Dedifferentiated amniotic fluid mesenchymal stem cell (primary cell): Measurements from ENCODE around the gene TECPR2.
"Not testable (repeated sequence)": the region's sequence is repeated elsewhere in the genome, so short reads cannot be mapped to it uniquely, and the experiment has no call there.

Experiments
- DNase-seq: peaks from one replicate; pipeline ENCODE4 v3.0.0-alpha.2; 2016; ENCODE audit errors: extremely low spot score

Gene TECPR2

GRCh38 chr14:102508774-102509745, 146.3 kb downstream of the TECPR2 start:
- no peak for DNase-seq

DNA sequence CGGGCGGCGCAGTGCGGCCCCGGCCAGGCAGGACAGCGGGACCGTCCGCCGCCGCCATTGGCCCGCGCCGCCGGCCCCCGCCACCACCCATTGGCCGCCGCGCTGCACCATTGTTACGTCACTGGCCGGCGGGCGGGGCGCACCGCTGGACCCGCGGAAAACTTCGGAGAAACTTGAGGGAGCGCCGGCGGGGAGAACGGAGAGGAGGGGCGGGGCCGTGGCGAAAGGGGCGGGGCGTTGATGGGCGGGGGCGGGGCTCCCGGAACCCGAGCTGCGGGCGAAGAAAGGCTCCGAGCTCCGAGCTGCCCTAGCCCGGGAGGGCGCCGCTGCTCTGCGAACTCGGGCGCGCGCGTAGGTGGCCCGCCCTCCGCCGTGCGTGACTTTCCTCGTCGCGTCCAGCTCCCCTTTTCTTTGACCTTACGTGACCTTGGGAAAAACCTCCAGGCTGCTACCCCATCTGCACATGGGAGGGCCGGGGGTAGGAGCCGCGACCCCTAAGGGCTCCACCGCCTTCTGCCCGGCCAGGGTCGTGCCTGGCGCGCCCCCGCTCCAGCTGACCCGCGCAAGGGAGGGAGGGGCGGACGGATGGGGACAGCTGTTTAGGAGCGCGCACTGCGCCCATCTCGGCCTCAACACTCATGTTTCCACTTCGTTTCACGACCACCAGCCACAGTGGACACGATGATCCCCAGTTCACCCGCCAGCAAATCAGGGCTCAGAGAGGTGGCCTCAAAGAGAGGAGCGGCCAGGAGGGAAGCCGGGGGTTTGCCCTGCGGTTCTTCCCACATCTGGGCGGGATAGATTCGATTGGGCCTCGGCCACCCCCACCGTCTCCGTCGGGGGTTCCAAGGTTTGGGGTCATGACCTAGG, 147.2 kb downstream of the TECPR2 start, which contains the start of gene ANKRD9:
ANKRD9 (minus strand) TSS at position 31 of the 870 bp plus-strand sequence. CDS start 1,887 bp downstream, outside the sequence.
- peak; percentile 88 for DNase-seq

GRCh38 chr14:102510616-102511520, 148.1 kb downstream of the TECPR2 start:
- no peak for DNase-seq

DNA sequence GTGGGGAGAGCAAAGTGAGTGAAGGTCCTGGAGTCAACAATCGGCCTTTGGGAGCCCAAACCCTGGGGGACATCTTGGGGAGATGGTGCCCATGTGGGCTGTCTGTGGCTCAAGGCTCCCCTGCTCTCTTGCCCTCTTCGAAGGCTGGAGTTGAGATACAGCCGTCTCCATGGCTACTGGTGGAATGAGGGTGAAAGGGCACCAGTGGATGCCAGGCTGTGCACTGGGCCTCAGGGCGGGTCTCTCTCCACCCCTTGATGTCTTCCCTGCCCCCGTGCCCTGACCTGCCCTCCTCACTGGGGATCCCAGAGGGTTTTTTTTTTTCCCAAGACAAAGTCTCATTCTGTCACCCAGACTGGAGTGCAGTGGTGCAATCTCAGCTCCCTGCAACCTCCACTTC, 148.8 kb downstream of the TECPR2 start:
- DNase-seq: no peak

DNA sequence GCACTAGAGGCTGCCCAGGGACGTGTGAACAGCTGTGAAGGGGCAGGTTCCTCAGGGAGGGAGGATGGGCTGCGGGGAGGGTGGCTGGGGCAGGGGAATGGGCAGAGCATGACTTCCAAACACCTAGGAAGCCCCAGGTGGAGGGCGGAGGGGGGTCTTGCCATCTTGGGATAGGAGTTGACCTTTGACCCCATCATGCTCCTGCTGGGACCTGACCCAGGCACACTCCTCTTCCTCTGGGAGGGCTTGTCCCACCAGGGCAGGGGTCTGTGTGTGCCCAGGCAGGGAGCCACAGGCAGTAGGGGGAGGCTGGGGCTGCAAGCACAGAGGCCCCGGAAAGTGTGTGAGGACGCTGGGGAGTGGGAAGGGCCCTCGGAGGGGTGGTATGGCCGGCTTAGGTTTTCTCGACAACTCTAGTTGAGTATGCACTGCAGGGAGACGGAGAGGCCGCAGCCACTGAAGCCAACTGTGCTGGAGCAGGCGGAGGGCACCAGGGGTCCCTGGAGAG, 150.1 kb downstream of the TECPR2 start:
- DNase-seq: no peak

DNA sequence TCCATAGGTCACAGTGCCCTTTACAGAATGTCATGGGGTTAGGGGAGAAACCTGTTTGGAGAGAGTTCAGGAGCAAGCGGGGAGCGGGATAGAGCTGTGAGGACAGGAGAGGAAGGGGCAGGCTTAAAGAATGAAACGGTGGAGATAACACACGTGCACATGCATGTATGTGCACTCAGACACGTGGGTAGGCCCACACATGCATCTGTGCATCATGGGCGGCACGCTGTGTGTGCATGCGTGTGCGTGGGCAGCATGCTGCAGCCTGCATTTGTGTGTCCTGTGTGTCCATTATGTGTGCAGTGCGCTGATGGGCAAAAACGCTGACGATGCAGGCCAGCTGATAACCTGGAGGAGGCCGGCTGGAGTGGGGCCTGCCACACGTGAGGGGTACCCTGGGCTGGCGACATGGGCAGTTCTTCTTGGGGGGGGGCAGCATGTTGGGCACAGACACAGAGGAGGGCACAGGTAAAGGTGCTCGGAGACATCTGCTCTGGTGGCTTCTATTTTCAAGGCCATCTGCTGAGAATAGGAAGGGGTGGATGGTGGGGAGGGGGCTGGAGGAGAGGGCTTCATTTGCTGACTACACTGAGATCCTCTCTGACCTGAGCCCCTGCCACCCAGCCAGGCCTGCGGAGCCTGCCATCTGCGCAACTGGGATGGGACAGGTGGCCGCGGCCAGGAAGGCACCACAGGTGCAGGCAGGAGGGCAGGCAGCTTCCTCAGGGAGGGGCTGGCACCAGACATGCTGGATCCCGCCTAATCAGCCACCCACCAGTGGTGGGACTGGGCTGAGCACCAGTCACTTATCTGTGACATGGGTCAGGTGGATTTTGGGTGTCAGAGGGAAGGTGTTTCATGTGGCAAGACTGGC, 151.4 kb downstream of the TECPR2 start:
- DNase-seq: no peak

- DNase-seq: no peak
These were observed 152.4 kb downstream of the TECPR2 start for GRCh38 chr14:102514987-102515733.

DNA sequence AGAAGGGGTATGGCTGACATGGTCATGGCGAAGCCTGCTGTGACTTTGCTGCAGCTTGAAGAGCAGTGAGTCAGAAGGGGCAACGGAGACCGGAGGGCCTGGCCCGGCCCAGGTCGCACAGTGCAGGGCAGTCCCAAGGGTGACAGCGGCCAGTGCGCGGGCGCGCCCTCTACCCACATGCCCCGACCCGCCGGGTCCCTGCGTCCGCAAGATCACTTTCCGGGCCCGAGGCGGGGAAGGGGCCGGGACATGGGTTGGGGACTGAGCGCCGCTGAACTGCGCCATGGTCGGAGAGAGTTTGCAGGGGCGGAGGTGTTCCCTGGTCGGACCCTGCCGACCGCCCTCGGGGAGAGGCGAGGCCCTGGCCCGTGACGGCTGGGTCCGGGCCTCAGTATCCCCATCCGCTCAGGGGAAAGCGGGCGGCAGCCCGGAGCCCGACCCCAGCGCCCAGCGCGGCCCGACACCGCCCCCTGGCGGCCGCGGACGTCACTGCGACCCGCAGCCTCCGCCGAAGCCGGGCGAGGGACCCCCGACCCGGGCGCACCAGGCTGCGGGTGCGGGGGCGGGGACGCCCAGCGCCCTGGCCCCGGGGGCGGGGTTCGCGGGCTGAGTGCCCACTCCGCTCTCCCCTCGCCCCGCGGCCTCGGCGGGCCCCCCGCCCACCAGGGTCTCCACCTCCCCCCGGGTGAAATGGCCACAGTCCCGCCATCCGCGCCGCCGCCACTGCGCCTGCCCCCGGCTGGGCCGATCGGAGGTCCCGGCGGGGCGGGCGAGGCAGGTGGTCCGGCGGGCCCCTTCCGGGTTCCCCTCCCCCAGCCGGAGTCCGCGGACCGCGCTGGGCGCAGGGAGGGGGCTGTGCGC, 154.0 kb downstream of the TECPR2 start:
- no peak for DNase-seq

GRCh38 chr14:102517392-102518062, 154.8 kb downstream of the TECPR2 start:
- no peak for DNase-seq

DNA sequence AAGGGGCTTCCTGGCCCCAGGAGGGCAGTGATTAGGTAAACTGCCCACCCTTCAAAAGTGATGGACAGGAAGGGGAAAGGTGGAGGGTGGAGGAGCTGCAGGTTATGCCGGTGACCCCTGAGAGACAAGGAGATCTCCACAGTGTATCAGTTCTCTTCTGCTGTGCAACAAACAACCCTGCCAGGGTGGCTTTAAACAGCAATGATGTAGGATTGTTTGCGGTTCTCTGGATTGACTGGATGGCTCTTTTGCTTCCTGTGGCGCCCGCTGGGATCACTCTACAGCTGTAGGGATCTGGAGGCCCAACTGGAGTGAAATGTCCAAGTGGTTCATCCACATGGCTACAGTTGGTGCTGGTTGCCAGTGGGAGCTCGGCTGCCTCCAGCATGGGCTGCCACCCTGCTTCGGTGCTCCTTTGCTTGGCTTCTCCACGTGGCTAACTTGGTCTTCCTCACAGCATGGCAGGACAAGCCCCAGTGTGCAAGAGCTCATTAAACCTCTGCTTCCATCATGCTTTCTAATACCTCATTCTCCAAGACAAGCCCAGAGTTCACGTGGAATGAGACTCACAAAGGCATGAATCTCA, 155.4 kb downstream of the TECPR2 start:
- DNase-seq: no peak

DNA sequence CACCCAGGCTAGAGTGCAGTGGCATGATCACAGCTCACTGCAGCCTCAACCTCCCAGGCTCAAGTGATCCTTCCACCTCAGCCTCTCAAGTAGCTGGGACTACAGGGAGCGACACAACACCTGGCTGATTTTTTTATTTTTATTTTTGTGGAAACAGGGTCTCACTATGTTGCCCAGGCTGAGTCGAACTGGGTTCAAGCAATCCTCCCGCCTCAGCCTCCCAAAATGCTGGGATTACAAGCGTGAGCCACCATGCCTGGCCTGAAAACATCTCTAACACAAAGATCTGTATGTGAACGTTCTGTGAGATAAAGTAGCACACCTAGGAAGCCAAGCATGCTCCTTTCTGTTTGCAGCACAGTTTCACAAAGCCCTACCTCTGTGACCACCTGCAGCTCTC, 157.0 kb downstream of the TECPR2 start:
- not testable (repeated sequence) for DNase-seq

- no peak for DNase-seq
These were observed 160.4 kb downstream of the TECPR2 start for GRCh38 chr14:102523200-102523568.

DNA sequence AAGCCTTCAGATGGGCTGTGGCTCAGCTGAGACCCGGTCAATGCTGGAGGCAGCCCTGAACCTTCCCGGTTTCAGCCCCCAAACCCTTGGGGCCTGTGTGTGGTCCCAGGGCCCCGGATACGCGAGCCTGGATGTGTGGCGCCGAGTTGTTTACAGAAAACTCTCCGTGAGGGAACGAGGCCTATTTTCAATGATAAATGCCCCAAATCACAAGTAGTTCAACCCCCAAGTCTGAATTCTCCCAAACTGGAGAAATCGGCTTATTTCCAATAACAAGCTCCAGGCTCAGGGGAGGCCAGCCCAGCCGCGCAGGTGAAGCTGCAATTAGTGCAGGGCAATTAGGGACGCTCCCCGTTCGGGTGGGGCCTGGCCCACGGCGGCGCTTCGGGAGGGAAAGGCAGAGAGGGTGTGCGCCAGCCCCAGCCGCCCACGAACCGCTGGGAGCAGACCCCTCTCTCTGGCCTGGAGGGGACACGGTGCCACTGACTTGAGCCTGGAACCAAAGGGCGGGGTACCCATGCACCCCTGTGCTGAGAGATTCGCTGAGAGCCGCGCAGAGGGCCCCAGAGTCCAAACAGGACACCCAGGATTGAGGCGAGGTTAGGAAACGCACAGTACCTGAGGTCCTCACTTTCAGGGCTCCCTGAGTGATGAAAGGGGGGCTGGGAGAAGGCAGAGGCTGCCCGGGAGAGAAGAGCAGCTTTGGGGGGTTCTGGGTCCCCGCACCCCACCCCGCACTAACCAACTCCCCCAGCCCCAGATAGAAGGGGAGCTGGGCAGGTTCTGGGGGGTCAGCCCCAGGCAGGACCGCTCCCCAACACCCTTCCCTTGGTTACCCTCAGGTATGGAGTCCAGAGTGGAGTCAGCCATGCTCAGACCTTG, 161.1 kb downstream of the TECPR2 start:
- DNase-seq: no peak

- peak; percentile 99 for DNase-seq
These were observed 161.9 kb downstream of the TECPR2 start for GRCh38 chr14:102524451-102525218.

GRCh38 chr14:102525219-102525928, 162.6 kb downstream of the TECPR2 start:
- peak; percentile 76 for DNase-seq
